ENCODE measurements around the gene ATRAID.
A peak's percentile ranks its signal among the peaks of the same experiment; 100 is the strongest.
"Not testable (repeated sequence)": the region's sequence is repeated elsewhere in the genome, so short reads cannot be mapped to it uniquely, and the experiment has no call there.

The ATRAID gene

GRCh38 chr2:27211943-27212625 is at the start of gene ATRAID, which contains the start of gene SLC5A6:
TSS of gene ATRAID (plus strand) at chr2:27212041. CDS start at chr2:27212369, 328 bp downstream.
TSS of gene SLC5A6 (minus strand) at chr2:27212268. CDS start at chr2:27207650, 4,618 bp downstream.
- peak; percentile 66 to 70 for DNase-seq (ENCODE audit: low read depth in 2 of 2)

GRCh38 chr2:27162151-27163121 is 49.4 kb upstream of the ATRAID start:
- no peak for DNase-seq (ENCODE audit: low read depth in 2 of 2)

- no peak for DNase-seq (ENCODE audit: low read depth in 2 of 2)
These were observed 46.7 kb upstream of the ATRAID start for GRCh38 chr2:27164960-27165763.

GRCh38 chr2:27170581-27171337 is 41.1 kb upstream of the ATRAID start:
- no peak for DNase-seq (ENCODE audit: low read depth in 2 of 2)

- DNase-seq (ENCODE audit: low read depth in 2 of 2) = no peak
These were observed 40.4 kb upstream of the ATRAID start for GRCh38 chr2:27171351-27171848.

GRCh38 chr2:27174638-27175037 is 37.2 kb upstream of the ATRAID start:
- DNase-seq (ENCODE audit: low read depth in 2 of 2) = no peak

- no peak for DNase-seq (ENCODE audit: low read depth in 2 of 2)
These were observed 36.5 kb upstream of the ATRAID start for GRCh38 chr2:27175330-27175729.

GRCh38 chr2:27175781-27176180 is 36.1 kb upstream of the ATRAID start:
- not testable (repeated sequence) for DNase-seq (ENCODE audit: low read depth in 2 of 2)

GRCh38 chr2:27177441-27178351 is 34.1 kb upstream of the ATRAID start:
- DNase-seq (ENCODE audit: low read depth in 2 of 2) = no peak

- DNase-seq (ENCODE audit: low read depth in 2 of 2) = no peak
These were observed 33.4 kb upstream of the ATRAID start for GRCh38 chr2:27178469-27178868.

- DNase-seq (ENCODE audit: low read depth in 2 of 2) = no peak
These were observed 32.4 kb upstream of the ATRAID start for GRCh38 chr2:27179344-27180000.

GRCh38 chr2:27182346-27182745 is 29.5 kb upstream of the ATRAID start:
- DNase-seq (ENCODE audit: low read depth in 2 of 2) = no peak

GRCh38 chr2:27184115-27184514 is 27.7 kb upstream of the ATRAID start:
- no peak for DNase-seq (ENCODE audit: low read depth in 2 of 2)

GRCh38 chr2:27185331-27186026 is 26.4 kb upstream of the ATRAID start:
- DNase-seq (ENCODE audit: low read depth in 2 of 2) = peak; percentile 70 to 71

GRCh38 chr2:27186613-27187345 is 25.1 kb upstream of the ATRAID start:
- no peak for DNase-seq (ENCODE audit: low read depth in 2 of 2)

- DNase-seq (ENCODE audit: low read depth in 2 of 2) = no peak
These were observed 21.9 kb upstream of the ATRAID start for GRCh38 chr2:27189989-27190388.

GRCh38 chr2:27191070-27191829 is 20.6 kb upstream of the ATRAID start:
- DNase-seq (ENCODE audit: low read depth in 2 of 2) = peak; percentile 43 to 53

Measured in fibroblast of skin of left quadriceps (primary cell).